GM18508 (cell line): ENCODE results near the gene MAGEC2.

Source experiments
- ATAC-seq: cut with Tn5 transposase; IDR thresholded peaks from one replicate; pipeline ENCODE4 v1.9.1; 2021; ENCODE audit warnings: moderate number of reproducible peaks; ENCODE audit not compliant: insufficient read depth, unreplicated experiment

The MAGEC2 gene, protein sequence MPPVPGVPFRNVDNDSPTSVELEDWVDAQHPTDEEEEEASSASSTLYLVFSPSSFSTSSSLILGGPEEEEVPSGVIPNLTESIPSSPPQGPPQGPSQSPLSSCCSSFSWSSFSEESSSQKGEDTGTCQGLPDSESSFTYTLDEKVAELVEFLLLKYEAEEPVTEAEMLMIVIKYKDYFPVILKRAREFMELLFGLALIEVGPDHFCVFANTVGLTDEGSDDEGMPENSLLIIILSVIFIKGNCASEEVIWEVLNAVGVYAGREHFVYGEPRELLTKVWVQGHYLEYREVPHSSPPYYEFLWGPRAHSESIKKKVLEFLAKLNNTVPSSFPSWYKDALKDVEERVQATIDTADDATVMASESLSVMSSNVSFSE

DNA sequence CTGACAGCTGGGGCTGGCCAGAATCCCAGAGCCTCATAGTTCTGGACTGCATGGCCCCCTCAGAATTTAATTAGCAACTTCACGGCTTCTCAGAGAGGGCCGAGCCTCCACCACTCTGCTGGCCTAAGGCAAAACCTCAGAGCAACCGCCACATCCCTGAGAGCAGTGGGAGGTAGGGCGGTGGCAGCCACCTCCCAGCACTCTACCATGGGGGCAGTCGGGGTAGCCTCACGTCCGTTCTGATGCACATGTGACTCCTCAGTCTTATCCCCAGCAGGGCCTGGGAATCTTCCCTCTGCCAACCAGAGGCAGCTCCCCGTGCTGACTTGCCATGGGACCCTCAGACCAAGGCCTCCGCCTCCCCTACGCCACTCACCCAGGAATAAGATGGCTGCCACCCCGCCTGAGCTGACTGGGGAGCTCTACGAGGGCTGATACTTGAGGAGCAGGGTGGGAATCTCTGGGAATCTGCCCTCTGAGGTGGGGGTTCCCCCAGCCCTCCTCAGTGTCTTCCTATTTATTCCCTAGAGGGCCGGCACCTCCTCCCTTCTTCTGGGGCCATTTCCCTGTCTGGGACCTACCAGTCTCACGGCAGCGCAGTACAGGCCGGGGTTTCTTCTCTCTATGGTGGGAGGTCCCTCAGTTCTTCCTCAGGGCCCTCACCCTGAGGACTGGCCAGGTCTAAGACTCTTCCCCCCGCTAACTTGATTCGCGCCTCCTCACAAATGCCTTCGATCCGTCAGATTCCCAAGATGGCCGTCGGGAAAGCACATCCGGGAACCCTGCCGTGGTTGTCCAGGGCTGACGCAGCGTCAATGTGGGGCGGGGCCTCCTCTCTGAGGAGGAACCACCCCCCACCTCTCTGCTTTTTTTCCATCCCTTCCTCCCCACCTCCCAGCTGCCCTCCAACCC lies at the start of gene MAGEC2:
Gene MAGEC2, minus strand, starts transcription at position 769 of the 912 bp plus-strand sequence. CDS start 1,303 bp downstream, outside the sequence.
- ATAC-seq, result no peak

DNA sequence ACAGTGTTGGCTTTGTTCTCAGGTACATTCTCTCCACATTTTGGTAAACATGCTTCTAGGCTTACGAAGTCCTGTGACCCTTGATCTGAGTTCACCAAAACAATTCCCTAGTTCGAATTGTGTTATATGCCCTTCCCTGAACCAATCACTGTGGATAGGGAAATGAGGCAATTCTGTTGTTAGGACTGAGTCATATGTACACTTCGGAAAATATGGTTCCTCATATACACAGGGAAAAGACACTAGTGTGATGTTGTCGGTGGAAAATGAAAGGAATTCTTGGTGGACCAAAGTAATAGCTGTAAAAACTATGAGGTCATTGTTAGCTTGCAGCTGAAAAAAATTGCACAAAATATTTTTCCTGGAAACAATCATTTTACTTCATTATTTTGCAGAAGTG lies 46.6 kb upstream of the MAGEC2 start:
- ATAC-seq, result no peak

DNA sequence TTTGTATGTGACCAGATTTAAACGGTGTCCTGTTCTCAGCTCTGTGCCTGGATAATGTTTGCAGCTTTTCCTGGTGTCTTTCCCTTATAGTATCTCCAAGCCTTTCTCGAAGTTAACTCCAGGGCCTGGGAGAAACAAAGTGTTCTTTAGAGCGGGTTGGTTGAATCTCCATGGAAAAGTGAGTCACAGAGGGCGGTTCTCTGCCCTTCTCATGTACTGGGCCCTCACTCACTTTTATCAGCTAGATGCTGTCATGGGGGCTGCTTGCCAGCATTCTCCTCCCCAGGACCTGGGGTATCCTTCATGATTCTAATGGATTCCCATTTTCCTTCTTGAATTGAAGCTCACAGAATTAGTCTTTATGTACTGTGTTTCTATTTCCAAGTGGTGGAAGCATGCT lies 46.1 kb upstream of the MAGEC2 start:
- no peak for ATAC-seq

DNA sequence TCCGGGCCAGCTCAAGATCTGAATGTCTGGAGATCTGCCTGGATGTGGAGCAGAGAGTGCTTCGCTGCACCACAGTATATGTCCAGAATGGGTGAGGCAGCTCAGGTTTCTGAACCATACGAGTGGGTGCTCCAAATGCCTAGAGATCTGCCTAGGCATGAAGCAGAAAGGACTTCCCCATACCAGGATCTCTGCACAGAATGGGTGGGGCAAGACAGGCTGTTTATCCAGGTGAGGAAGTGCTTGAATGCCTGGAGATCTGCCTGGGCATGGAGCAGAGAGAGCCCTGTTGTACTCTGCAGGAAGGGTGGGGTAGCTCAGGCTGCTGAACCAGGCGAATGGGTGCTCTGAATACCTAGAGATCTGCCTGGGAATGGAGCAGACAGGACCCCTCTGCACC lies 45.4 kb upstream of the MAGEC2 start:
- ATAC-seq, result no peak

DNA sequence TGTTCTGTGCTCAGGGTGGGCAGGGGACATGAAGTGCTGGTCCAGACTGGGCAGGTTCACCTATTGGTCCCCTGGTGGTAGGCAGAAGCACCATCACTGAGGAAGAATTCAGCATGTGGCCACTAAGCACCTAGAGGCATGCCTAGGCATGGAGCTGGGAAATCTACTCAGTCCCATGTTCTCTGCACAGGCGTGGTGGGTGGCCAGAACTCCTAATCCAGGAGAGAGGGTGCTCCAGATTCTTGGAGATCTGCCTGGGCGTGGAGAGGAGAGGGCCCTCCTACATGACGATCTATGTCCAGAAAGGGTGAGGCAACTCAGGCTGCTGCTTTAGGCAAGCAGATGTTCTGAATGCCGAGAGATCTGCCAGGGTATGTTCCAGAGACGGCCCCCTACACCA lies 44.6 kb upstream of the MAGEC2 start:
- no peak for ATAC-seq

DNA sequence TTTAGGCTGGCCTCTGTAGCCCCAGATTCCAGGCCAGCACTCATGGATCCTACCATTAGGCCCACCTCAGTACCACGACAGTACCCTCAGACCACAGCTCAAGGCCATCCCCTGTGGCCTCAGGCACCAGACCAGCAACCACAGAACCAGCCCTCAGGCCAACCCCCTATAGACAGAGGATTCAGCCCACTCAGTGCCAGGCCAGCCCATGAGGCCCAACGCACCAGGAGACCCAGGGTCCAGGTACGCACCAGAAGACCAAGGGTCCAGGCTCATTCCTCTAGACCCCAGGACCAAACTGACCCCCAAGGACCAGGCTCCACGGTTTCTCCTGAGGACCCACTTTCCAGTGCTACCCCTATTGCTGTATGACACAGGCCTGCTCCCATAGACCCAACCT lies 39.5 kb upstream of the MAGEC2 start:
- ATAC-seq, result no peak

DNA sequence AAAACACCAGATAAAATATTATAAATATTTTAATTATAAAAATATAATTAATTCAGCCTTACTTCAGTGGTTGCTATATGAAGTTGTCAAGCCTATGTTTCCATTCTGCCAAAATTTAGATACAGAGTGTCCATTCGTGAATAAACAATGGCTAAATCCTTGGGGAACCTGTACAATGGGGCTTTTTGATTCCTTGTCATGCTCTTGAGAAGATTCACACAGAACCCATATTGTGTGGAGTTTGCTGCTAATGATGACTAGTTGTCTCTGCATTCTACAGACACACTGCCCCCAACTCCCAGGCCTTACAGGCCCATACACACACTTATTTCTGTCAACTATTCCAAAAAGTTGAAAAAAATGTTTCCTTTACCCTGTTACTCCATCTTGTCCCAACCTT lies 33.4 kb upstream of the MAGEC2 start:
- ATAC-seq, result no peak

DNA sequence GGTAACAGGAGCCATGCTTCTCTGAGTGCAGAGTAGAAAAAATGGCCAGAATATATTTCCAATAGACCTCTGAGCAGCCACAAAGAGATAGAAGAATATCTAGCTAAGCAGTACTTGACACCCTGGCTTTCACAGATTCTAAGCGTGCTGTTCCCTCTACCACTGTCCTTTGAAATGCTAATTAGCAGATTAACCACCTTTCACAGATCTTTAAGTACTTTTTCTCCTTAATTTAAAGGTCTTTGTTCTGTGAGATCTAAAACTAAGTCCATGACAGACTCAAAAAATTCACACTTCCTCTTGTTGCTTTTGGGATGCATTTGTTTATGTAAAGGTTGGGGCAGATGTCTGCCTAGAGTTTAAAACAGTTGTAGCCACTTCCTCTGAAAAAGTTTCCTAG lies 28.3 kb upstream of the MAGEC2 start:
- no peak for ATAC-seq

DNA sequence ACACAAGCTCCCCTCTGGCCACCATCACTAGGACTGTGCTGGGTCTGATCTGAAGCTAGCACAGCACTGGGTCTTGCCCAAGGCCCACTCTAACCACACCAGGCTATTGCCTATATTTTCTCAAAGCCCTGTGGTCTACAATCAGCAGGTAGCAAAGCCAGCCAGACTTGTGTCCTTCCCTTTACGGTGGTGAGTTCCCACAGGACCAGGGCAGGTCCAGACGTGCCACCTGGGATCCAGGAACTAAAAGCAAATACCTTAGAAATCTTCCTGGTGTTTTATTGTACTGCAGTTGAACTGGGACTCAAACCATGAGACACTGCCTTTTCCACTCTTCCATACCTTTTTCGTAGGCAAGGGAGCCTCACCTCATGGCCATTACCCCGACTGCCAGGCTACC lies 9.0 kb upstream of the MAGEC2 start:
- ATAC-seq, result no peak

DNA sequence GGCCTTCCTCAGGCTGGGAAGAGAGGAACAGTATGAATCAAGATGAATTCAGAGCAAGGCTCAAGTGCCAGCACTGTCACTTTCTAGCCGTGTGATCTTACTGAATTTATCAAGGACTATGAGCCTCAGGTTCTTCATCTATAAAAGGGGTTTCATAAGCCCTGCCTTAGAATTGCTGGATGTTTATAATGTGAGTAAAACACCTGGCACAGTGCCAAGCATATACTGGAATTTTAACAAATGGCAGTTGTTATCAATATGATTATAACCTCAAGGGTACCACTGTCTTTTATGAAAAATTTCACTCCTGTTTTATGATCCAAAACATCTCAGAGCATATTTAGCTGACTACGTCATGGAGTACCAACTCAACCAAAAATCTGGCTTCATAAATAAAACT lies 4.0 kb downstream of the MAGEC2 start:
- no peak for ATAC-seq

DNA sequence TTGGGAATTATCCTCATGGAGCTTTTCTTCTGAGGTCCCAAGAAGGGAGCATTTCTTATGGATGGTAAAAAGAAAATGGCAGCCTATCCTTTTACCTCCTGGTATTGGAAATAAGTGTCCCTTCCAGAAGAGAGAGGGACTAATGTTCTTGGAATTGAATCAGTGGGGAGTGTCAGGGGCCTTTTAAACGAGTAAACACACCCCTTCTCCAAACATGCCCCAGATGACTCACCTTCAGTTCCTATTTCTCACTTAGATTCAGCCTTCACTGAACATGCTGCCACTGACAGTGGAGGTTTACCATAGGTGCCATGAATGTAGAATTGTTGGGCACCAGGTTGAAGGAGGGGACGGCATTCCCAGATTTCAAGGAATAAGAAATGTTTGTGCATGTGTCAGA lies 19.0 kb downstream of the MAGEC2 start:
- no peak for ATAC-seq

DNA sequence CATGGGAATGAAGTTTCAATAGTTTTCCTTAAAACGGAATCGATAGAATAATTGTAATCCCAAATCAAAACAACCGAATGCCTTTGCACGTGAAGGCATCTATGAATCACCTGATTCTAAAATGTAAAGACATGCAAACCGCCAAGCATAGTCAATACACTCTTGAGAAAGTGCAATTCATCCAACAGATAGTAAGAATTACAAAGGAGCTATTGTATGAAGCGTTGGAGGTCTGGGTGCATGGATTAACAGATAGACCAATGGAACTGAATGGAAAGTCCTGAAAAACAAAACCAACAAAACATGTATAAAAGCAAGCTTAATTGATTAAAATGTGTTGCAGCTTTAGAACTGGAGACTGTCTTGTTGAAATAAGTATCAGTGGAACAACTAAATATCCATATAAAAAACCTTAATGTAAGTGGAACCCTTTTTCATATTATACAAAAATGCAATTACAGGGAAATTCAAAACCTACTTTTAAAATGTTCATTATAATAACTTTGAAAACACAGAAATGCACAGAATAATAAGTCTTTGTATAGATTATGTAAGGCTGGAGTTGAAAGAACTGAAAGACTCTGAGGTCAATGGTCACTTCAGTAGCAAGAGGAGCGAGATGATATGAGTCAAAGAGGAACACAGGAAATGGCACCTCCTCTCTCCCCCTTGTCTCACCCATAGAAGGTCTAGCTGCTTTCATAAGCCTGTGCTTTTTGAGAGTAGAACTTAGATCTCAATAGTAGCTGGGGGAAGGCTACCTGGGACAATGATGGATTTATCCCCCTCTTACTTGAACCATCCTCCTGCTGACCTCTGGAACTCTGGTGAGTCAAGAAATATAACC lies 20.1 kb downstream of the MAGEC2 start:
- ATAC-seq, result no peak

DNA sequence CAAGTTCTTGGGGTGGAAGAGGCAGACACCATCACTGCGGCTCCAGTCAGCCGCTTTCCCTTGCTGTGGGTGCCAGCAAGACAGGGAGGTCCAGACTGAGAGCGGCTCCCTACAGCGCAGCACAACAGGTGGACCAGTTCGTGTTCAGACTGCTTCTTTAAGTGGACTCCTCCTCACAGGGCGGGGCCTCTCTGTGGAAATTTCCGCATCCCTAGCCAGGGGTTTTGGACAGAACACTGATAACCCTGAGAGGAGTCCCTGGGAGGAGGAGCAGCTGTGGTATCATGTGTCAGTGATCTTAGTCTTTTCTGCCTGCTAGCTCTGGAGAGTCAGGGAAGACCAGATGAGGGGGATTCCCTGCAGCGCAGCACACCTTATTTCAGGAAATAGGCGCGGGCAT lies 48.5 kb downstream of the MAGEC2 start:
- no peak for ATAC-seq
